CD8-positive, alpha-beta memory T cell (primary cell): ENCODE measurements around the gene TYK2. TPM values are rescaled to one million over a fixed set of nuclear protein-coding genes. Genes with fewer than 3 reads are reported as not detected.

Experiments used
- CTCF ChIA-PET: fragments of 350-600 bp; sonication (Branson Sonifier 250); formaldehyde crosslinking; loops from one replicate; lab custom pipeline; 2021; ENCODE audit warnings: antibody characterized with exemption; lab: Charles Lee
- POLR2A ChIA-PET: fragments of 350-600 bp; sonication (Branson Sonifier 250); formaldehyde crosslinking; loops from one replicate; lab custom pipeline; 2021; ENCODE audit warnings: antibody characterized with exemption; lab: Charles Lee
- DNase-seq, 5 donors: peaks; one replicate each; pipeline versions ENCODE4 v3.0.0 to v3.0.0-alpha.2; 2020 to 2022; ENCODE audit warnings: mixed read lengths in 1 of 5
- H3K27ac ChIP-seq: one replicate; pipeline ENCODE4 v1.7.0; 2013; ENCODE audit warnings: low read depth, mild to moderate bottlenecking, low read length, moderate library complexity
- H3K27me3 ChIP-seq: 2 replicates; pipeline ENCODE4 v1.7.0; 2013; ENCODE audit warnings: low read length, mild to moderate bottlenecking; ENCODE audit not compliant: insufficient read depth, poor library complexity, severe bottlenecking
- H3K36me3 ChIP-seq: 2 replicates; pipeline ENCODE4 v1.7.0; 2013; ENCODE audit warnings: mild to moderate bottlenecking, low read length, moderate library complexity; ENCODE audit not compliant: insufficient read depth
- H3K4me1 ChIP-seq: 2 replicates; pipeline ENCODE4 v1.7.0; 2013; ENCODE audit warnings: mild to moderate bottlenecking, low read length, moderate library complexity; ENCODE audit not compliant: insufficient read depth
- H3K4me3 ChIP-seq: 2 replicates; pipeline ENCODE4 v1.7.0; 2013; ENCODE audit warnings: mild to moderate bottlenecking, low read length
- H3K9me3 ChIP-seq: 2 replicates; pipeline ENCODE4 v1.7.0; 2013; ENCODE audit warnings: mild to moderate bottlenecking, low read length
- H3K27ac Mint-ChIP-seq, 8 donors: one replicate each; pipeline ENCODE4 v1.8.0; 2020 to 2021; ENCODE audit warnings: mixed read lengths in 8 of 8, mild to moderate bottlenecking in 6 of 8, inconsistent platforms in 3 of 8, moderate library complexity in 3 of 8
- H3K27me3 Mint-ChIP-seq, 2 donors: one replicate each; pipeline ENCODE4 v1.8.0; 2020 to 2021; ENCODE audit warnings: mixed read lengths in 2 of 2, mild to moderate bottlenecking in 1 of 2, moderate library complexity in 1 of 2
- H3K36me3 Mint-ChIP-seq, 3 donors: one replicate each; pipeline ENCODE4 v1.8.0; 2020 to 2021; ENCODE audit warnings: mixed read lengths in 3 of 3, inconsistent platforms in 1 of 3, mild to moderate bottlenecking in 1 of 3
- H3K4me1 Mint-ChIP-seq, 3 donors: one replicate each; pipeline ENCODE4 v1.8.0; 2020 to 2021; ENCODE audit warnings: mixed read lengths in 3 of 3, inconsistent platforms in 1 of 3, mild to moderate bottlenecking in 1 of 3
- H3K4me3 Mint-ChIP-seq, 7 donors: one replicate each; pipeline ENCODE4 v1.8.0; 2020 to 2021; ENCODE audit warnings: mixed read lengths in 7 of 7, mild to moderate bottlenecking in 6 of 7, moderate library complexity in 4 of 7, inconsistent platforms in 2 of 7
- H3K9me3 Mint-ChIP-seq, 5 donors: one replicate each; pipeline ENCODE4 v1.8.0; 2020 to 2022; ENCODE audit warnings: mixed read lengths in 5 of 5, mild to moderate bottlenecking in 3 of 5, moderate library complexity in 2 of 5, inconsistent platforms in 1 of 5
- polyA plus RNA-seq: library from polyadenylated mRNA; unstranded; fragments of 300-500 nt; fragmentation: Illumina TruSeq; gene quantifications from one replicate; pipeline ENCODE4 v1.2.3, GENCODE V29; 2021
- total RNA-seq, 2 experiments: library from RNA; stranded (reverse); gene quantifications; one replicate each; pipeline ENCODE4 v1.2.3, GENCODE V29; 2021

Gene TYK2
- total and polyA plus RNA-seq, 3 experiments from 2014 or later: 74.4 to 212 (median 210) TPM

- CTCF ChIA-PET: interaction anchor here (0.8 kb wide), 1 partner anchor 9 kb away, joined by 3 read pairs; no protein-coding TSS in a partner anchor
- DNase-seq: no peak
- no peaks in the 10 kb centered on the region for H3K4me1 ChIP-seq
- Mint-ChIP-seq H3K27me3 (no peaks in the 10 kb centered on the region), H3K4me3 (no peak overlapping the region), H3K36me3 (peaks cover 4 to 72% (median 6%) of the 10 kb centered on the region in 3 donors), H3K27ac (no peak overlapping the region), H3K4me1 (peaks cover 0 to 6% (median 3%) of the 10 kb centered on the region in 3 donors), H3K9me3 (no peaks in the 10 kb centered on the region)
- POLR2A ChIA-PET: interaction anchor here (0.7 kb wide), 1 partner anchor 427 kb away, joined by 3 read pairs; no protein-coding TSS in a partner anchor
- H3K27ac ChIP-seq: no peak overlapping the region
- peaks cover 53% of the 10 kb centered on the region for H3K36me3 ChIP-seq
- H3K27me3 ChIP-seq: no peaks in the 10 kb centered on the region
- no peaks in the 10 kb centered on the region for H3K9me3 ChIP-seq
- H3K4me3 ChIP-seq: no peak overlapping the region
Observed at GRCh38 chr19:10325732-10326131, 54.6 kb downstream of the TYK2 start.

DNA sequence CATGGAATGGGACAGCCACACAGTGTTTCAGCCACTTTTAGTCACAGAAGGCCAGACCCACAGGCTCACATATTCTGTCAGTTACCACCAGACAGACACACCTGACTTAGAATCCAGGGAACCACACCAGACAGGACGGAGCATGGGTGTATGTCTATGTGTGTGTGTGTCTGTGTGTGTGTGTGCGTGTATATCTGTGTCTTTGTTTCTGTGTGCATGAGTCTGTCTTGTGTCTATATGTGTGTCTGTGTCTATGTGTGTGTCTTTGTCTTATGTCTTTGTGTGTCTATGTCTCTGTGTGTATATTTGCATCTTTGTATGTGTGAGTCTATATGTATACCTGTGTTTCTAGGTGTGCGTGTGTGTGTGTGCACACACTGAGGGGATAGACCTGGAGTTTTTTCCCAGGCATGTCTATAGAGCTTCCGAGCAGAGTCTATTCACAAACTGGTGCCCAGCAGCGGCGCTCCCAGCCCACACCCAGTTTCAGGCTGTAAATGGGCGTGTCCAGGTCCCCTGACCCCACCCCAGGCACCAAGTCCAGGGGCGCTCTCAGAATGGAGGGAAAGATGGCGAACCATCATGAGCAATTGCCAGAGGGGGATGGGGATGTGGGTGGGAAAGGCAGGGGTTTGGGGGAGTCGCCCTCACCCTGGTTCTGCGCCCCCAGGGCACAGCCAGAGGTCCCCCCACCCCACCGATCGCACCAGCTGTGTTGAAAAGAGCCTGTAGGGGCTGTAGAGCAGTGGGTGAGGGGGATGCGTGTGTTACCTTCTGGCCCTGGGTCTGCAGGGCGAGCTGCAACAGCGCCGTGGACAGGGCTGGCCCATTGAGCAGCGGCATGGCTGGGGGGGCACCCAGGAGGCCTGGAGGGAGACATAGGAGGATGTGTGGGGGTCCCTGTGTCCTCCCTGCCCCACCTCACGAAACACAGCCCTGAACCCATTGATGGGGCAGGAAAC lies 58.2 kb downstream of the TYK2 start:
- H3K4me1 ChIP-seq: no peaks in the 10 kb centered on the region

GRCh38 chr19:10321417-10321797 lies 59.0 kb downstream of the TYK2 start:
- peaks cover 4 to 67% (median 4%) of the 10 kb centered on the region in 3 donors for H3K36me3 Mint-ChIP-seq
- Histone ChIP-seq H3K4me3 (no peak overlapping the region), H3K27ac (no peak overlapping the region), H3K9me3 (no peaks in the 10 kb centered on the region), H3K36me3 (peaks cover 33% of the 10 kb centered on the region), H3K4me1 (no peaks in the 10 kb centered on the region), H3K27me3 (no peaks in the 10 kb centered on the region)
- H3K27ac Mint-ChIP-seq: no peak overlapping the region
- H3K4me1 Mint-ChIP-seq: peaks cover 0 to 2% (median under 1%) of the 10 kb centered on the region in 3 donors
- no peak overlapping the region for H3K4me3 Mint-ChIP-seq
- DNase-seq: no peak
- no peaks in the 10 kb centered on the region for H3K27me3 Mint-ChIP-seq
- ChIA-PET CTCF (no interaction called here), POLR2A (no interaction called here)
- no peaks in the 10 kb centered on the region for H3K9me3 Mint-ChIP-seq

More for the DNA sequence above, 58.2 kb downstream of the TYK2 start:
- Mint-ChIP-seq H3K4me3 (no peak overlapping the region), H3K27ac (peak overlapping the region in 3 of 8 donors; percentile 0 to 24 (median 3)), H3K4me1 (peaks cover 0 to 2% (median 0%) of the 10 kb centered on the region in 3 donors), H3K27me3 (no peaks in the 10 kb centered on the region), H3K9me3 (no peaks in the 10 kb centered on the region), H3K36me3 (peaks cover 4 to 65% (median 4%) of the 10 kb centered on the region in 3 donors)
- POLR2A ChIA-PET: no interaction called here
- H3K27ac ChIP-seq: no peak overlapping the region
- no peaks in the 10 kb centered on the region for H3K27me3 ChIP-seq
- CTCF ChIA-PET: interaction anchor here (1.1 kb wide), 1 partner anchor 50 kb away, joined by 3 read pairs; no protein-coding TSS in a partner anchor
- no peak for DNase-seq
- no peaks in the 10 kb centered on the region for H3K9me3 ChIP-seq
- no peak overlapping the region for H3K4me3 ChIP-seq
- peaks cover 36% of the 10 kb centered on the region for H3K36me3 ChIP-seq

GRCh38 chr19:10320602-10321416 lies 59.6 kb downstream of the TYK2 start:
- CTCF ChIA-PET: interaction anchor here (0.8 kb wide), 1 partner anchor 67 kb away, joined by 3 read pairs; no protein-coding TSS in a partner anchor
- H3K36me3 Mint-ChIP-seq: peaks cover 4 to 67% (median 4%) of the 10 kb centered on the region in 3 donors
- H3K4me3 Mint-ChIP-seq: no peak overlapping the region
- Histone ChIP-seq H3K4me3 (no peak overlapping the region), H3K27me3 (no peaks in the 10 kb centered on the region), H3K36me3 (peaks cover 33% of the 10 kb centered on the region), H3K27ac (no peak overlapping the region), H3K4me1 (peaks cover 4% of the 10 kb centered on the region), H3K9me3 (no peaks in the 10 kb centered on the region)
- H3K27ac Mint-ChIP-seq: no peak overlapping the region
- POLR2A ChIA-PET: interaction anchor here (0.7 kb wide), 1 partner anchor 146 kb away, joined by 7 read pairs; no protein-coding TSS in a partner anchor
- H3K4me1 Mint-ChIP-seq: peaks cover 5 to 6% (median 6%) of the 10 kb centered on the region in 3 donors
- no peak for DNase-seq
- H3K9me3 Mint-ChIP-seq: no peaks in the 10 kb centered on the region
- no peaks in the 10 kb centered on the region for H3K27me3 Mint-ChIP-seq

DNA sequence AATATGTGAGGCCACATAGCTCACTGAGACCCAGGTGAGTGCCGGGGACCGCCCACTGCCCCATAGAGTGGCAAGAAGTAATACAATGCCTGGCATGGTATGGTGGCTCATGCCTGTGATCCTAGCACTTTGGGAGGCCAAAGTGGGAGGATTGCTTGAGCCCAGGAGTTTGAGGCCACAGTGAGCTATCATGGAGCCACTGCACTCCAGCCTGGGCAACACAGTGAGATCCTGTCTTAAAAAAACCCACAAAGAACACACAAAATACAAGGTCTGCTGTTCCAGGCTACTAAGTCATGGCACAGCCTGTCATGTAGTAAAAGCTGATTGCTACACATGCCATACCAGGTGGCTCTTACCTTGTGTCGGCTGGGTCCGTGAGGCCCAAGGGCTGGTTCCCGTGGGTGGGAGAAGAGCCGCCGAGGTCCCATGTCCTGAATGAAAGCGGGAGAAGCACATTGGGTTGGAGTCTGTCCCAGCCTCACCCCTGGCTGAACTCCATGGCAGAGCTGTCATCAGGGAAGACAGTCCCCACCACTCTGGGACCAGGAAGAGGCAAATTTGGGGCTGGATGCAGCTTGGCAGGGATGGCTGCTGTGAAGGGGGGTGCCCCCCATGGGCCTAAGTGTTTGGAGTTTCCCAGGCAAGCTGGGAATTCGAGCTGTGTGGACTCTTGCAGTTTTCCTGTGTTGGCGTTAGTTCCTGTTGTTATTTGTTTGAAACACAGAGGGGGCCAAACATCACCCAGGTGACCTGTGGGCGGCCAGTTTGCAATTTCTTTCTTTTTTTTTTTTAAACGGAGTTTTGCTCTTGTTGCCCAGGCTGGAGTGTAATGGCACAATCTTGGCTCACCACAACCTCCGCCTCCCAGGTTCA lies 61.3 kb downstream of the TYK2 start:
- peak overlapping the region in 1 of 8 donors; percentile 92 for H3K27ac Mint-ChIP-seq
- Histone ChIP-seq H3K27me3 (no peaks in the 10 kb centered on the region), H3K27ac (no peak overlapping the region), H3K4me3 (no peak overlapping the region), H3K36me3 (peaks cover 24% of the 10 kb centered on the region), H3K9me3 (no peaks in the 10 kb centered on the region), H3K4me1 (peaks cover 4% of the 10 kb centered on the region)
- H3K27me3 Mint-ChIP-seq: no peaks in the 10 kb centered on the region
- peaks cover 13 to 20% (median 19%) of the 10 kb centered on the region in 3 donors for H3K4me1 Mint-ChIP-seq
- DNase-seq: no peak
- no peaks in the 10 kb centered on the region for H3K9me3 Mint-ChIP-seq
- peaks cover 4 to 58% (median 4%) of the 10 kb centered on the region in 3 donors for H3K36me3 Mint-ChIP-seq
- H3K4me3 Mint-ChIP-seq: no peak overlapping the region
- POLR2A ChIA-PET: interaction anchor here (0.9 to 1.2 kb wide), 3 partner anchors 14 to 49 kb away, joined by 3 to 4 read pairs (median 4); partner anchors contain the start of genes ICAM1 and RAVER1
- CTCF ChIA-PET: no interaction called here

DNA sequence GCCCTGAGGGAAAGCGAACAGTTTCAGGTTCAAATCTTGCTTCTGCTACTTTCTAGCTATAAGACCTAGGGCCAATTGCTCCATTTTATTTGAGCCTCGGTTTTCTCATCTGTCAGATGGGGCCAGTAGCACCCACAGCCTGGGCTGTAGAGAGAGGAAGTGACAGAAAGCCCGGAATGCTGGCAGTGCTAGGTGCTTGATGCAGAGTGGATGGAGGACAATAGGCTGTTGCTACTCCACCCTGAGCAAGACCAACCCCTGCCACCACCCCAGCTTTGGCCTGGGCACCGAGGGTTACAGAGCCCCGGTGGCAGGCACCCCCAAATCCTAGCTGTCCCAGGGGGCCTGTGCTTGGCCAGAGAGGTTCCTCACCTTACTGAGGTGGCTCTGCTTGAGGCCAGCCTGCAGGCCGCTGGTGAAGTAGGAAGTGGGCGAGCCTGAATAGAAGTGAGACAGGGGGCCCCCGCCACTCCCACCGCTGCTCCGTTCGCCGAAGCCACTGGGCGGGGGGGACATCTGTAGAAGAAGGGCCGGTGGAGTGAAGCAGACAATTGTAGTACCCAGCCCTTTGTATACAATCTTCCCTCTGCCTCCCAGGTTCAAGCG lies 62.4 kb downstream of the TYK2 start:
- no peak overlapping the region for H3K27ac Mint-ChIP-seq
- CTCF ChIA-PET: interaction anchor here (0.6 to 1.8 kb wide), 2 partner anchors 15 to 59 kb away, joined by 3 to 4 read pairs; partner anchors contain the start of gene RAVER1
- DNase-seq: no peak
- no peaks in the 10 kb centered on the region for H3K27me3 Mint-ChIP-seq
- H3K4me1 ChIP-seq: peaks cover 4% of the 10 kb centered on the region
- H3K4me1 Mint-ChIP-seq: peaks cover 14 to 20% (median 19%) of the 10 kb centered on the region in 3 donors
- H3K36me3 ChIP-seq: peaks cover 24% of the 10 kb centered on the region
- no peaks in the 10 kb centered on the region for H3K27me3 ChIP-seq
- no peak overlapping the region for H3K27ac ChIP-seq
- no peaks in the 10 kb centered on the region for H3K9me3 ChIP-seq
- peaks cover 4 to 55% (median 4%) of the 10 kb centered on the region in 3 donors for H3K36me3 Mint-ChIP-seq
- H3K9me3 Mint-ChIP-seq: no peaks in the 10 kb centered on the region
- POLR2A ChIA-PET: interaction anchor here (1.1 to 1.2 kb wide), 2 partner anchors 46 to 48 kb away, joined by 3 to 4 read pairs; partner anchors contain the start of gene ICAM1
- H3K4me3 Mint-ChIP-seq: no peak overlapping the region
- H3K4me3 ChIP-seq: no peak overlapping the region
